Gastrocnemius medialis (tissue), 4 donors: ENCODE results near the gene IKBKE. TPM values are rescaled to one million over a fixed set of nuclear protein-coding genes. Genes with fewer than 3 reads are reported as not detected.
"Not testable (repeated sequence)": the region's sequence is repeated elsewhere in the genome, so short reads cannot be mapped to it uniquely, and the experiment has no call there.

ENCODE experiments used
- ATAC-seq, 2 donors: fragments of 150-250 bp; one replicate each; pipeline ENCODE4 v1.9.1; 2016
- DNase-seq, 2 donors: peaks; one replicate each; pipeline ENCODE4 v3.0.0-alpha.2; 2019
- H3K27ac ChIP-seq, 4 donors: fragments of 200-600 bp; sonication (generic); 1 replicate in 1 of 4; 2 replicates in 3 of 4; pipeline ENCODE4 v1.5.1; 2016 to 2018; ENCODE audit warnings: mild to moderate bottlenecking in 2 of 4, moderate library complexity in 1 of 4
- H3K27me3 ChIP-seq, 3 donors: fragments of 200-600 bp; sonication (generic) in 2 of 3; 1 replicate in 1 of 3; 2 replicates in 2 of 3; pipeline versions ENCODE4 v1.5.1 to v1.6.0; 2016 to 2019; ENCODE audit warnings: mild to moderate bottlenecking in 1 of 3, moderate library complexity in 1 of 3
- H3K36me3 ChIP-seq, 2 donors: fragments of 200-600 bp; sonication (generic) in 1 of 2; one replicate each; pipeline ENCODE4 v1.5.1; 2017 to 2018
- H3K4me1 ChIP-seq, 2 donors: fragments of 200-600 bp; sonication (generic) in 1 of 2; one replicate each; pipeline ENCODE4 v1.5.1; 2016 to 2017; ENCODE audit warnings: mild to moderate bottlenecking in 2 of 2
- H3K4me3 ChIP-seq, 4 donors: fragments of 200-600 bp; sonication (generic) in 3 of 4; 1 replicate in 1 of 4; 2 replicates in 3 of 4; pipeline ENCODE4 v1.5.1; 2016 to 2019; ENCODE audit warnings: mild to moderate bottlenecking in 2 of 4
- H3K9me3 ChIP-seq, 3 donors: fragments of 200-600 bp; sonication (generic) in 2 of 3; 1 replicate in 1 of 3; 2 replicates in 2 of 3; pipeline ENCODE4 v1.5.1; 2016 to 2019
- CTCF ChIP-seq, 5 experiments: fragments of 450-650 bp in 3 of 5; fragments of 200-600 bp in 2 of 5; sonication (generic) in 2 of 5; IDR thresholded peaks in 4 of 5; conservative IDR thresholded peaks in 1 of 5; 1 replicate in 4 of 5; 2 replicates in 1 of 5; pipeline ENCODE4 v1.5.1; 2016 to 2019; ENCODE audit warnings: antibody characterized with exemption in 5 of 5, mild to moderate bottlenecking in 3 of 5, moderate library complexity in 3 of 5
- POLR2A ChIP-seq, 2 donors: fragments of 450-650 bp; IDR thresholded peaks; one replicate each; pipeline ENCODE4 v1.6.1; 2017; ENCODE audit warnings: antibody characterized with exemption in 2 of 2, mild to moderate bottlenecking in 2 of 2, moderate library complexity in 2 of 2
- in situ Hi-C, 4 donors: fragments of 200-750 bp; cut with MboI; loops; one replicate each; pipeline versions ENCODE4 v1.15.0 to v1.8.0; 2017; ENCODE audit warnings: low sequenced_read_pairs in 4 of 4
- intact Hi-C: fragments of 100-400 bp; cut with DNase I; formaldehyde crosslinking; loops from one replicate; pipeline ENCODE4 v1.15.1; 2023; ENCODE audit warnings: low total_unique reads
- total RNA-seq, 4 donors: library from RNA; depleted of rRNA; stranded (reverse); fragments of >200 nt; gene quantifications; one replicate each; pipeline versions ENCODE4 v1.1.0 to v1.2.3, GENCODE V29; 2016

IKBKE gene
- total RNA-seq, 4 donors from 2014 or later = 0.81 to 1.1 (median 0.84) TPM; not detected in 1

GRCh38 chr1:206480211-206480610 is 9.9 kb downstream of the IKBKE start:
- ATAC-seq (no peak), DNase-seq (no peak)
- Histone ChIP-seq H3K27ac (no peak overlapping the region), H3K36me3 (no peaks in the 10 kb centered on the region), H3K4me1 (no peaks in the 10 kb centered on the region), H3K4me3 (no peak overlapping the region), H3K9me3 (no peaks in the 10 kb centered on the region), H3K27me3 (no peaks in the 10 kb centered on the region)
- in situ Hi-C loops = loop anchor here in 1 of 4 donors (10.0 kb wide), 1 partner anchor 105 kb away; no protein-coding TSS in a partner anchor
- TF ChIP-seq POLR2A (IDR thresholded peaks at IDR 0.05) (no peak), CTCF (IDR thresholded peaks at IDR 0.05 in 4 of 5, conservative IDR thresholded peaks at IDR 0.05 in 1 of 5) (no peak)
- intact Hi-C loops = no loop called here

- no peak overlapping the region for H3K27ac ChIP-seq
- H3K36me3 ChIP-seq = no peaks in the 10 kb centered on the region
- DNase-seq (no peak), ATAC-seq (no peak)
- in situ Hi-C loops = loop anchor here in 1 of 4 donors (10.0 kb wide), 1 partner anchor 102 kb away; no protein-coding TSS in a partner anchor
- H3K4me1 ChIP-seq = no peaks in the 10 kb centered on the region
- intact Hi-C loops = no loop called here
- no peak overlapping the region for H3K4me3 ChIP-seq
- TF ChIP-seq CTCF (IDR thresholded peaks at IDR 0.05 in 4 of 5, conservative IDR thresholded peaks at IDR 0.05 in 1 of 5) (no peak), POLR2A (IDR thresholded peaks at IDR 0.05) (no peak)
- H3K9me3 ChIP-seq = no peaks in the 10 kb centered on the region
- no peaks in the 10 kb centered on the region for H3K27me3 ChIP-seq
Observed at GRCh38 chr1:206482611-206483010, 12.3 kb downstream of the IKBKE start.

GRCh38 chr1:206483864-206484263 is 13.6 kb downstream of the IKBKE start:
- in situ Hi-C loops = loop anchor here in 1 of 4 donors (10.0 kb wide), 1 partner anchor 101 kb away; no protein-coding TSS in a partner anchor
- ATAC-seq, H3K9me3 ChIP-seq, H3K27me3 ChIP-seq, H3K36me3 ChIP-seq, H3K27ac ChIP-seq, intact Hi-C loops, H3K4me3 ChIP-seq, H3K4me1 ChIP-seq, DNase-seq: not testable (repeated sequence)

DNA sequence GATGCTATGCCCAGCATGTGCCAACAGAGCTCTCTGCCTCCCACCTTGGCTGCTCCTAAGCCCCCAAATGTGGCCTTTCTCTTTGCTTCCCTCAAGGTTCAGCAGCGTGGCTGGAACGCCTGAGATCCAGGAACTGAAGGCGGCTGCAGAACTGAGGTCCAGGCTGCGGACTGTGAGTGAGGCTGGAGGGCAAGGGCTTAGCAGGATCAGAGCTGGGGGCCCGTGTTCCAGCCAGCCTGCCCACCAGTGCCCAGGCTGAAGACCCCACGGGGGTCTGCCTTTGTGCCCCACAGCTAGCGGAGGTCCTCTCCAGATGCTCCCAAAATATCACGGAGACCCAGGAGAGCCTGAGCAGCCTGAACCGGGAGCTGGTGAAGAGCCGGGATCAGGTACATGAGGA is 14.6 kb downstream of the IKBKE start:
- Histone ChIP-seq H3K4me1 (no peaks in the 10 kb centered on the region), H3K27ac (no peak overlapping the region), H3K27me3 (no peaks in the 10 kb centered on the region), H3K36me3 (no peaks in the 10 kb centered on the region), H3K9me3 (no peaks in the 10 kb centered on the region), H3K4me3 (no peak overlapping the region)
- TF ChIP-seq CTCF (IDR thresholded peaks at IDR 0.05 in 4 of 5, conservative IDR thresholded peaks at IDR 0.05 in 1 of 5) = no peak
- TF ChIP-seq POLR2A (IDR thresholded peaks at IDR 0.05) = no peak
- DNase-seq (no peak), ATAC-seq (no peak)
- intact Hi-C loops (no loop called here), in situ Hi-C loops (loop anchor here (5.0 to 10.0 kb wide), 2 partner anchors 97 to 100 kb away; no protein-coding TSS in a partner anchor)

DNA sequence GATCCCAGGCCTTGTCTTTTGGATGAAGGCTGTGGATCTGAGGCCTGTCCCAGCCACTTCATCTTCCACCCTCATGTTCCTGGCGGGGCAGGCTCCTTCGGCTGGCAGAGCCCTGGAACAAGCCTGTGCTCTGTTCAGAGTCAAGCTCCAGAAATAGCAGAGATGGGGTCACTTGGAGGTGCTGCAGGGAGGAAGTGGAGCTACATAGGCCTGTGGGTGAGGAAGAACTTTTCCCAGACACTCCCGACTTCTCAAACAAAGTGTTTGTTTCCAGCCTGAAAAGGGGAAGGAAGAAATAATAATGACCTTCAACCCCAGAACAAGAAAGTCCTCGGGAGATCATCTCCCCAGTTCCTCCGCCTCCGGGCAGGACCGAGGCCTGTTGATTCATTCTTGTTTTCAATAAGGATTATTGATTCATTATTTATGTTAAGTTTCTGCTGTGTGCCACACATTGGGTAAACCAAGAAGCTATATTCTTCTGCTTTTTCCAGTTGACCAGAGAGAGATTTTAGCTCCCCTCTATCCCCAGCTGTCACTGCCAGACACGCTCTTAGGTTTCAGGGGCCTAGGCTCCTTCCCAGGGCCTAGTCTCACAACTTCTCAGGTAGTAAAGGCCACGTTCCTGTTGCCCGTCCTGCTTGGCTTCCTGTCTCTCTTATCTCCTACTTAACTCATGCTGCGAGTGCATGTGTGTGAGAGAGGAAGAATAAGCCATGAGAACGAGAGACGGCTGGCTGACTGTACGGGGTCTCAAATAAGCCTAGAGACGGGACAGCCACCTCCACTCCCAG is 16.9 kb downstream of the IKBKE start:
- H3K9me3 ChIP-seq = no peaks in the 10 kb centered on the region
- no peak for ATAC-seq
- intact Hi-C loops = no loop called here

More for the DNA sequence above, 16.9 kb downstream of the IKBKE start:
- no peak overlapping the region for H3K27ac ChIP-seq
- no peaks in the 10 kb centered on the region for H3K4me1 ChIP-seq
- no peak for DNase-seq
- no peak overlapping the region for H3K4me3 ChIP-seq
- in situ Hi-C loops = loop anchor here (5.0 to 10.0 kb wide), 2 partner anchors 95 to 98 kb away; no protein-coding TSS in a partner anchor
- no peaks in the 10 kb centered on the region for H3K36me3 ChIP-seq
- H3K27me3 ChIP-seq = no peaks in the 10 kb centered on the region
- TF ChIP-seq CTCF (IDR thresholded peaks at IDR 0.05 in 4 of 5, conservative IDR thresholded peaks at IDR 0.05 in 1 of 5) (no peak), POLR2A (IDR thresholded peaks at IDR 0.05) (no peak)
